ENCODE measurements around the gene CREB3L2. TPM values are rescaled to one million over a fixed set of nuclear protein-coding genes. Genes with fewer than 3 reads are reported as not detected.

The CREB3L2 gene
- total and polyA plus RNA-seq, 10 of the 15 experiments (the other 5 are each of a cell fraction or from before 2014, with no cell fraction given): 6.4 to 67.1 (median 26.2) TPM

- peaks cover 96% of the 10 kb centered on the region for H3K79me2 ChIP-seq (ENCODE audit: control insufficient read depth, insufficient read depth, low read length)
- ChIA-PET POLR2A (interaction anchor here (2.0 kb wide), 1 partner anchor 18 kb away, joined by 5 read pairs; no protein-coding TSS in a partner anchor), RAD21 (ENCODE audit: unreplicated experiment) (interaction anchor here (1.2 to 14.1 kb wide), 4 partner anchors 9 to 16 kb away, joined by 4 to 148 read pairs (median 10); partner anchors contain the start of gene CREB3L2), SMC1A (ENCODE audit: uncharacterized antibody, unreplicated experiment) (interaction anchor here (1.3 to 23.6 kb wide), 8 partner anchors 8 to 333 kb away, joined by 3 to 516 read pairs (median 12); partner anchors contain the start of gene CREB3L2), CTCF (interaction anchor here (1.2 to 22.6 kb wide), 4 partner anchors 9 to 84 kb away, joined by 3 to 704 read pairs (median 28); partner anchors contain the start of gene CREB3L2)
- peak overlapping the region; percentile 58 for H3K4me2 ChIP-seq (ENCODE audit: control insufficient read depth, insufficient read depth)
- H2AFZ ChIP-seq (ENCODE audit: control insufficient read depth, low read depth, low read length): no peak overlapping the region
- no peaks in the 10 kb centered on the region for H4K20me1 ChIP-seq (ENCODE audit: control insufficient read depth, insufficient read depth)
- intact Hi-C loops (cut with micrococcal nuclease; ENCODE audit: unreplicated experiment): no loop called here
- TF ChIP-seq STAT1 (conservative IDR thresholded peaks at IDR 0.05) (no peak), MLLT1 (IDR thresholded peaks at IDR 0.05) (peak; percentile 73)
- H3K9ac ChIP-seq (ENCODE audit: control insufficient read depth, insufficient read depth, low read length): peak overlapping the region; percentile 30; the same call in 1 of the 2 replicates
- H3K4me1 ChIP-seq (ENCODE audit: control insufficient read depth, insufficient read depth, low read length): peaks cover 51% of the 10 kb centered on the region
- H3K36me3 ChIP-seq (ENCODE audit: control insufficient read depth in 2 of 2, insufficient read depth in 2 of 2, low read length in 1 of 2): peaks cover 0 to 6% of the 10 kb centered on the region in 2 experiments; a peak in 1 of 4 replicates
- H3K9me3 ChIP-seq (replicated peaks; ENCODE audit: control insufficient read depth, insufficient read depth, low read length): no peaks in the 10 kb centered on the region
- 94% methylated on average over 6 of the region's 6 CpGs for WGBS (ENCODE audit: insufficient coverage, insufficient replicate concordance, low lambda C conversion rate, missing lambda C conversion rate)
- no TSS peak for BruUV-seq (replicated peaks)
- H3K27ac ChIP-seq (ENCODE audit: control insufficient read depth, insufficient read depth): peak overlapping the region; percentile 43
- DNase-seq (ENCODE audit: low read depth, low spot score) (no peak), FAIRE-seq (no peak), ATAC-seq (no peak)
- H3K4me3 ChIP-seq: peak overlapping the region; percentile 26; the same call in 1 of the 2 replicates
- in situ Hi-C loops (cut with MboI): no loop called here
- no peaks in the 10 kb centered on the region for H3K27me3 ChIP-seq (replicated peaks in 1 of 2; ENCODE audit: control insufficient read depth in 2 of 2, insufficient read depth in 2 of 2, low read length in 1 of 2)
These were observed 8.5 kb downstream of the CREB3L2 start for GRCh38 chr7:137993395-137993743.

Data from GM12878 (cell line).